ENCODE measurements around the gene LRRC3. TPM values are rescaled to one million over a fixed set of nuclear protein-coding genes. Genes with fewer than 3 reads are reported as not detected.

The LRRC3 gene
- total RNA-seq, 3 donors from 2014 or later (not counting 1 experiment from before 2014, with no cell fraction given), result 0.36 to 0.50 (median 0.38) TPM

GRCh38 chr21:44490816-44491215 is 35.5 kb downstream of the LRRC3 start:
- no peak overlapping the region for H3K4me3 Mint-ChIP-seq
- no peaks in the 10 kb centered on the region for H3K36me3 ChIP-seq (ENCODE audit: control insufficient read depth, insufficient read depth, low read length)
- ATAC-seq (no peak), DNase-seq (no peak)
- peaks cover 12 to 26% of the 10 kb centered on the region in 2 donors for H3K27me3 Mint-ChIP-seq (ENCODE audit: low read depth in 2 of 2)
- H3K4me1 ChIP-seq (ENCODE audit: control insufficient read depth, insufficient read depth, low read length), result no peaks in the 10 kb centered on the region
- peaks cover 5 to 7% of the 10 kb centered on the region in 2 donors for H3K9me3 Mint-ChIP-seq
- H3K27ac ChIP-seq (ENCODE audit: low read length), result no peak overlapping the region
- no peak overlapping the region for H3K4me3 ChIP-seq (ENCODE audit: low read length)
- WGBS (ENCODE audit: insufficient coverage), result 88% methylated on average over 9 of the region's 9 CpGs
- no peaks in the 10 kb centered on the region for H3K27me3 ChIP-seq (ENCODE audit: control insufficient read depth, insufficient read depth, low read length)
- peaks cover 0 to 14% of the 10 kb centered on the region in 2 donors for H3K4me1 Mint-ChIP-seq
- intact Hi-C loops (cut with micrococcal nuclease), result no loop called here
- H3K9me3 ChIP-seq (ENCODE audit: control insufficient read depth, insufficient read depth, low read length), result peaks cover 18% of the 10 kb centered on the region
- no peak overlapping the region for H3K27ac Mint-ChIP-seq
- TF ChIP-seq CTCF (IDR thresholded peaks at IDR 0.05), result no peak
- H3K36me3 Mint-ChIP-seq, result peaks cover 15% of the 10 kb centered on the region

GRCh38 chr21:44492567-44493385 is 37.5 kb downstream of the LRRC3 start:
- Mint-ChIP-seq H3K27ac (no peak overlapping the region), H3K4me3 (no peak overlapping the region), H3K27me3 (ENCODE audit: low read depth in 2 of 2) (peaks cover 8 to 33% of the 10 kb centered on the region in 2 donors), H3K36me3 (peaks cover 15% of the 10 kb centered on the region), H3K4me1 (peaks cover 0 to 11% of the 10 kb centered on the region in 2 donors), H3K9me3 (peaks cover 5 to 7% of the 10 kb centered on the region in 2 donors)
- H3K36me3 ChIP-seq (ENCODE audit: control insufficient read depth, insufficient read depth, low read length), result no peaks in the 10 kb centered on the region
- H3K4me1 ChIP-seq (ENCODE audit: control insufficient read depth, insufficient read depth, low read length), result no peaks in the 10 kb centered on the region
- no peaks in the 10 kb centered on the region for H3K27me3 ChIP-seq (ENCODE audit: control insufficient read depth, insufficient read depth, low read length)
- TF ChIP-seq CTCF (IDR thresholded peaks at IDR 0.05), result no peak
- H3K27ac ChIP-seq (ENCODE audit: low read length), result no peak overlapping the region
- DNase-seq, result no peak
- H3K9me3 ChIP-seq (ENCODE audit: control insufficient read depth, insufficient read depth, low read length), result peaks cover 18% of the 10 kb centered on the region
- no peak for ATAC-seq
- WGBS (ENCODE audit: insufficient coverage), result 93% methylated on average over 9 of the region's 9 CpGs
- H3K4me3 ChIP-seq (ENCODE audit: low read length), result no peak overlapping the region
- intact Hi-C loops (cut with micrococcal nuclease), result no loop called here

GRCh38 chr21:44494418-44494817 is 39.1 kb downstream of the LRRC3 start:
- no peak overlapping the region for H3K27ac Mint-ChIP-seq
- H3K4me1 Mint-ChIP-seq, result peaks cover 0 to 9% of the 10 kb centered on the region in 2 donors
- intact Hi-C loops (cut with micrococcal nuclease), result no loop called here
- peaks cover 18% of the 10 kb centered on the region for H3K9me3 ChIP-seq (ENCODE audit: control insufficient read depth, insufficient read depth, low read length)
- no peak for DNase-seq
- no peak overlapping the region for H3K4me3 Mint-ChIP-seq
- H3K4me3 ChIP-seq (ENCODE audit: low read length), result no peak overlapping the region
- H3K27me3 Mint-ChIP-seq (ENCODE audit: low read depth in 2 of 2), result peaks cover 8 to 34% of the 10 kb centered on the region in 2 donors
- no peak for ATAC-seq
- no peak for TF ChIP-seq CTCF (IDR thresholded peaks at IDR 0.05)
- peaks cover 15% of the 10 kb centered on the region for H3K36me3 Mint-ChIP-seq
- no peak overlapping the region for H3K27ac ChIP-seq (ENCODE audit: low read length)
- 92% methylated on average over 12 of the region's 17 CpGs for WGBS (ENCODE audit: insufficient coverage)
- no peaks in the 10 kb centered on the region for H3K36me3 ChIP-seq (ENCODE audit: control insufficient read depth, insufficient read depth, low read length)
- no peaks in the 10 kb centered on the region for H3K4me1 ChIP-seq (ENCODE audit: control insufficient read depth, insufficient read depth, low read length)
- no peaks in the 10 kb centered on the region for H3K27me3 ChIP-seq (ENCODE audit: control insufficient read depth, insufficient read depth, low read length)
- H3K9me3 Mint-ChIP-seq, result peaks cover 5 to 7% of the 10 kb centered on the region in 2 donors

All from natural killer cell (primary cell).